ENCODE measurements around the gene RTN4.

The RTN4 gene

DNA sequence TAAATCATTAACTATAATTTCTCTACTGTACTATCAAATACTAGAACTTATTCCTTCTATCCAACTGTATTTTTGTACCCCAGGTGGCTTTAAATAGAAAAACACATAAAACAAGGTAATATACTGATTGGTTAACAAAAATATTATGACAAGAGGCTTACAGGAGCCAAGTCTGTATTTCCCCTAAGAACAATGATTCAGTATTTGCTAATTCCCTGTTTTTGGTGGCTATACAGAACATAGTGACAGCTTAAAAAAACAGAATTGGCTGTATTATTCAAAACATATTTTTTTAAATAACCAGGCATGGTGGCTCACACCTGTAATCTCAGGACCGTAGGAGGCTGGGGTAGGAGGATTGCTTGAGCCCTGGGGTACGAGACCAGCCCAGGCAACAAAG, 16.3 kb downstream of the RTN4 start:
- no peak for DNase-seq (ENCODE audit: low read depth in 2 of 2)

- no peak for DNase-seq (ENCODE audit: low read depth in 2 of 2)
Measured at GRCh38 chr2:55033076-55033742, 17.0 kb downstream of the RTN4 start.

- no peak for DNase-seq (ENCODE audit: low read depth in 2 of 2)
Measured at GRCh38 chr2:55031505-55031904, 18.7 kb downstream of the RTN4 start.

DNA sequence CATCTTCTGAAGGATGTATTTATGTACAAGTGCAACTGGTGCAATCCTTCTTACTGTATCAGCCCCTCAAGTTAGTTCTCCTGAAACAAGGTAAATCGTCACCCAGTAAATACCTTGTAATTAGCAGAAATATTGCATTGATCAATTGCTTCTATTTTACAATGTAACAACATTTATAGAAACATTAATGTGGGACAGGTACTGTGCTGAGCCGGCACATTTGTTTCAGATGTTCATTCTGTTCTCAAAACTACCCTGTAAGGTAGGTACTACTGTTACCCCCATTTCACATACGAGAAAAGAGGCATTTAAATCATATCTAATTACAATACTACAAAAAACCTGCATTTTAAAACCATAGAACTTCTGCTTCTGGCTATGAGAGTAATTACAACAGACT, 19.5 kb downstream of the RTN4 start:
- DNase-seq (ENCODE audit: low read depth in 2 of 2) = no peak

DNA sequence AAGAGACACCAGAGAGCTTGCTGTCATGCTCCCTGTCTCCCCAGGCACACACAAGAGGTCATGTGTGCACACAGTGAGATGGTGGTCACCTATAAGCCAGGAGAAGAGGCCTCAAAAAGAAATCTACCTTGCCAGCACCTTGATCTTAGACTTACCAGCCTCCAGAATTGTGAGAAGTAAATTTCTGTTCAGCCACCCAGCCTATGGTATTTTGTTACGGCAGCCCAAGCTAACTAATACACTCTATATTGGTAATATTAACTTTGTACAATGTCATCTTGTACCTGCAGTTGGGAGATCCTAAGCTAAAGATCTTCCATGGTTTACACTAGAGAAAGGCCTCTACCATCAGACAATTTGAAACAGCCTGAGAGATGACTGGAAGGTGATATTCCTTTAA, 21.2 kb downstream of the RTN4 start:
- DNase-seq (ENCODE audit: low read depth in 2 of 2) = no peak

- no peak for DNase-seq (ENCODE audit: low read depth in 2 of 2)
Measured at GRCh38 chr2:55027226-55027625, 23.0 kb downstream of the RTN4 start.

GRCh38 chr2:55026202-55026601, 24.0 kb downstream of the RTN4 start:
- DNase-seq (ENCODE audit: low read depth in 2 of 2) = no peak

GRCh38 chr2:55025627-55026026, 24.6 kb downstream of the RTN4 start:
- no peak for DNase-seq (ENCODE audit: low read depth in 2 of 2)

- no peak for DNase-seq (ENCODE audit: low read depth in 2 of 2)
Measured at GRCh38 chr2:55025082-55025481, 25.2 kb downstream of the RTN4 start.

DNA sequence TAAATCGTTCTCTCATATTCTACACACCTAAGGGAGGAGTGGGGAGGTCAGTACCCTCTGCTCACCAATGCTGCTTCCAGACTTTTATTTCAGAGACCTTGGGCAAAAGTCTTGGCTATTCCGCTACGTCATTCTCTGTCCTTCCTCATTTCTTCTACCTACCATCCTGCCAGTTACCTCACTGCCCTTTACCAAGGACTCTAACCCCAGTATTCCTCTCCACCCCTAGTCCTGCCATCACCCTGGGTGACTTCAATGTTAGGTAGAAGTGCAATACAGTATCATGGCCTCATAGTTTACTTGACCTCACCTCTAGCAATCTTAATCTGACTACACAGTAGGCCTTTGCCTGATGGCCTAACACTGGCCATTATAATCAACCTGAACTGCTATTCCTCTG, 27.8 kb downstream of the RTN4 start:
- DNase-seq (ENCODE audit: low read depth in 2 of 2) = no peak

GRCh38 chr2:55019526-55020258, 30.6 kb downstream of the RTN4 start:
- no peak for DNase-seq (ENCODE audit: low read depth in 2 of 2)

DNA sequence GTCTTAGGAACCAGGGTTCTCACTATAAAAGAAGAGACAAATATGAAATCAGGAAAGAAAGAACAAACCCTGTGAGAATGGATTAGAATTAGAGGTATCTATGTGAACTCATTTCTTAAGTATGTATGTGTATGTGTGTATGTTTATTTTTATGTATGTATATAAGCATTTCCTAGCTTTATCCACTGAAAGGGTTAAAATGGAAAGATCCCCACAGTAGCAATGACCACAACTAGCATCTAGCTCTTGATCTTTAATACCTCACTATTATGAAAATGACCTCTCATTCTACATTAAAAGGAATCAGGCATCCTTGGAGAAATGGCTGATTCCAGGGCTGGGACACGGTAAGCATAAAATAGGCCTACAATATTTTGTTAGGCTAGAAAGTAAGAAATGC, 31.6 kb downstream of the RTN4 start:
- DNase-seq (ENCODE audit: low read depth in 2 of 2) = no peak

GRCh38 chr2:55017880-55018279, 32.4 kb downstream of the RTN4 start:
- no peak for DNase-seq (ENCODE audit: low read depth in 2 of 2)

DNA sequence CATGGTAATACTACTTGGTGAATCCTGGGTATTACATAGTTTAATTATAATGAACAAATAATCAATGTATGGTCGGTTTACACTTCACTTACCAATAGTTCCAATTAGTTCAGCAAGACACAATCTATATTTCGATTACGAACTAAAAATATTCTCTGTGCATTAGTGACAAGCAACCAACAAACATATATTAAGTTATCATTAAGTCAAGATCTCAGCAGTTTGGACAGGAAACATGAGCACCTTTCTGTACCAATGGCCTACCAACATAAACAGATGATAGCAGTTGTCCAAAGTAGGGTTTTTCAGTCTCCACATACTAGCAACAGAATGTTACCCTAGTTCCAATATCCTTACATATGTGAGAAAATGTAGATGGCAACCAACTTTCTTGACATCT, 32.8 kb downstream of the RTN4 start:
- no peak for DNase-seq (ENCODE audit: low read depth in 2 of 2)

GRCh38 chr2:55014962-55015939, 35.0 kb downstream of the RTN4 start:
- DNase-seq (ENCODE audit: low read depth in 2 of 2) = peak in 1 of 2 donors; percentile 16

DNA sequence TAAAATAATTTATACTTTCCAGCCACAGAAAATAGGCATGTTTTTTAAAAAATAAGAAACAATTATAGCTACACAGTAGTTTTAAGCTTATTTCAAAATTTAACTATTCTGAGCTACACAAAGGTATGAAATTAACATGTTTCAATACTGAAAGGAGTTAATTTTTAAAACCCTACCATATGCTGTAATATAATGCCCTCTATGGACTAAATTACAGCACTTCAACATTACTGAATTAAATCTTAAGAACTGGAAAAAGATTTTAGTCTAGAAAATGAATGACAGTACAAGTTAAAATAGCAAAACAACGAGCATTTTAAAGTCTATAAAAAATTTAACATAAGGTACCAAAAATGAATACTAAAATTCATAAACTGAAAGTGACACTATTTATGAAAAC, 36.3 kb downstream of the RTN4 start:
- DNase-seq (ENCODE audit: low read depth in 2 of 2) = no peak

- DNase-seq (ENCODE audit: low read depth in 2 of 2) = no peak
Measured at GRCh38 chr2:55012672-55013484, 37.4 kb downstream of the RTN4 start.

DNA sequence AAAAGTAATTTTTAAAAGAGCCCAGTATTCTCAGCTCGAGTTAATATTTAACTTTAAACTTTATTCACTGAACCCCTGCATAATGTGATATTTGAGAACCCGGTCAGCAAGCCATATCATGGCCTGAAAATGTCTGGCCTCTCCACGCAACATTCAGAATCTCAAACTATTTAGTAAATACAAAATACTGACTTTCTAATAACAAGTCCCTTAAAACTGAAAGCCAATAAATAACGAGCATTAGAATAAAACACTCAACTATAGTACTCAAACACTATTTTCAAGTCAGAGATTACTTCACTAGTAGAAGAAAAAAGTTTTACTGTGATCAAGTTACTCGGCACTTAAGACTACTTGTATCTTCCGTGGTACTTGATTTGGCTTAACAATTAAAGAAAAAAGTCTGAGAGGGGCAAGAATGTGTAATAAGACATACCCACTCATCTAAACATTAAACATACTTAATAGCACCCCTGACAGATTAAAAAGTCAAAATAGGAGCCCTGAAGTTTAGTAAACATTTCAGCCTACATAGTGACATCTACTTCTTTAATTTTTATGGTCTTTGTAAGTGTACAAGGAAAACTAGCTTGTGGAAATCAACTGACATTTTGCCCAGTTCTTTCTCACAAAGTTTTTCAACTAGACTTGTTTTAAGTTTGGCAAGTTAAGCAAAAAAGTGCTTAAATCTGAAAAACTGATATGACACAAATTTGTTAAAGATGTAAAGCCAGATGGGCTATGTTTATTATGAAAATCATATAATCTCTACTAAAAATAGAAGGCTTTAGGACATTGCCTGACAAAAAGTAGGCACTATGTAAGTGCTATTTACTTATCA, 38.2 kb downstream of the RTN4 start:
- DNase-seq (ENCODE audit: low read depth in 2 of 2) = no peak

GRCh38 chr2:55010915-55011314, 39.3 kb downstream of the RTN4 start:
- no peak for DNase-seq (ENCODE audit: low read depth in 2 of 2)

GRCh38 chr2:55010149-55010591, 40.1 kb downstream of the RTN4 start:
- no peak for DNase-seq (ENCODE audit: low read depth in 2 of 2)

Data from stimulated activated CD8-positive, alpha-beta memory T cell treated with anti-CD3 and anti-CD28 coated beads, Interleukin-7, amount 100 ng/mL, for 4 hours (primary cell).